SK-N-SH treated with all-trans-retinoic acid at 6 μM for 48 hours (cell line): Measurements from ENCODE around the gene TRMT1.

Experiments
- ATAC-seq: fragments of 200-7000 bp; cut with Tn5 transposase; 3 replicates; pipeline ENCODE4 v1.9.1; 2020; ENCODE audit warnings: mild to moderate bottlenecking, moderate library complexity
- ARNTL ChIP-seq: fragments of 450-650 bp; formaldehyde crosslinking; IDR thresholded peaks from 2 replicates; pipeline ENCODE4 v1.5.0; 2020; ENCODE audit warnings: low read depth, mild to moderate bottlenecking, moderate library complexity, borderline replicate concordance
- BACH2 ChIP-seq: fragments of 250-450 bp; sonication (Bioruptor Pico); IDR thresholded peaks from 2 replicates; pipeline ENCODE4 v1.9.0; 2021; ENCODE audit warnings: mild to moderate bottlenecking, borderline replicate concordance
- ESRRG ChIP-seq: fragments of 250-450 bp; sonication (Bioruptor Pico); IDR thresholded peaks from 2 replicates; pipeline ENCODE4 v1.6.1; 2021; ENCODE audit warnings: mild to moderate bottlenecking
- GLIS3 ChIP-seq: fragments of 250-450 bp; sonication (Bioruptor Pico); IDR thresholded peaks from 2 replicates; pipeline ENCODE4 v1.5.0; 2020; ENCODE audit warnings: mild to moderate bottlenecking, moderate library complexity
- ISL1 ChIP-seq: fragments of 250-450 bp; sonication (Bioruptor Pico); IDR thresholded peaks from 2 replicates; pipeline ENCODE4 v2.1.2; 2022; ENCODE audit warnings: mild to moderate bottlenecking, moderate library complexity
- OSR1 ChIP-seq: fragments of 250-450 bp; sonication (Bioruptor Pico); IDR thresholded peaks from 2 replicates; pipeline ENCODE4 v1.8.0; 2022; ENCODE audit warnings: moderate library complexity, mild to moderate bottlenecking, inconsistent platforms
- PPARA ChIP-seq: fragments of 250-450 bp; sonication (Bioruptor Pico); IDR thresholded peaks from 2 replicates; pipeline ENCODE4 v1.5.0; 2020; ENCODE audit warnings: mild to moderate bottlenecking, borderline replicate concordance
- RARB ChIP-seq: fragments of 250-450 bp; sonication (Bioruptor Pico); IDR thresholded peaks from 2 replicates; pipeline ENCODE4 v1.8.0; 2021; ENCODE audit warnings: mild to moderate bottlenecking, moderate library complexity
- SNAI2 ChIP-seq: fragments of 250-450 bp; sonication (Bioruptor Pico); IDR thresholded peaks from 2 replicates; pipeline ENCODE4 v1.5.0; 2020; ENCODE audit warnings: mild to moderate bottlenecking, moderate library complexity
- TCF4 ChIP-seq: fragments of 250-450 bp; sonication (Bioruptor Pico); IDR thresholded peaks from 2 replicates; pipeline ENCODE4 v1.8.0; 2021; ENCODE audit warnings: mild to moderate bottlenecking, moderate library complexity, borderline replicate concordance
- TOX ChIP-seq: fragments of 250-450 bp; sonication (Bioruptor Pico); IDR thresholded peaks from 2 replicates; pipeline ENCODE4 v1.8.0; 2021; ENCODE audit warnings: mild to moderate bottlenecking, moderate library complexity, borderline replicate concordance
- TSHZ2 ChIP-seq: fragments of 250-450 bp; sonication (Bioruptor Pico); IDR thresholded peaks from 2 replicates; pipeline ENCODE4 v1.5.0; 2020; ENCODE audit warnings: mild to moderate bottlenecking, moderate library complexity
- ZC3H10 ChIP-seq: fragments of 250-450 bp; sonication (Bioruptor Pico); IDR thresholded peaks from 2 replicates; pipeline ENCODE4 v1.5.1; 2021; ENCODE audit warnings: mild to moderate bottlenecking, moderate library complexity
- ZFP3 ChIP-seq: fragments of 250-450 bp; sonication (Bioruptor Pico); IDR thresholded peaks from 2 replicates; pipeline ENCODE4 v1.5.0; 2020; ENCODE audit warnings: mild to moderate bottlenecking, moderate library complexity
- ZFP30 ChIP-seq: fragments of 450-650 bp; formaldehyde crosslinking; IDR thresholded peaks from 2 replicates; pipeline ENCODE4 v1.5.0; 2022; ENCODE audit warnings: mild to moderate bottlenecking, moderate library complexity
- ZNF565 ChIP-seq: fragments of 450-650 bp; formaldehyde crosslinking; conservative IDR thresholded peaks from 2 replicates; pipeline ENCODE4 v1.5.0; 2020; ENCODE audit warnings: low read depth, mild to moderate bottlenecking, moderate library complexity
- ZNF70 ChIP-seq: fragments of 450-650 bp; formaldehyde crosslinking; IDR thresholded peaks from 2 replicates; pipeline ENCODE4 v1.5.0; 2020; ENCODE audit warnings: mild to moderate bottlenecking, moderate library complexity
- ZNF8 ChIP-seq: fragments of 450-650 bp; formaldehyde crosslinking; IDR thresholded peaks from 2 replicates; pipeline ENCODE4 v1.5.0; 2020; ENCODE audit warnings: mild to moderate bottlenecking, moderate library complexity
- TF ChIP-seq, protein P1 (sequence below): fragments of 250-450 bp; sonication (Bioruptor Pico); IDR thresholded peaks from 2 replicates; pipeline ENCODE4 v1.8.0; 2020; ENCODE audit warnings: mild to moderate bottlenecking, moderate library complexity, borderline replicate concordance
- TF ChIP-seq, protein P2 (sequence below): fragments of 250-450 bp; sonication (Bioruptor Pico); IDR thresholded peaks from 2 replicates; pipeline ENCODE4 v1.5.1; 2020; ENCODE audit warnings: low read depth, mild to moderate bottlenecking, moderate library complexity
- TF ChIP-seq, protein P3 (sequence below): fragments of 250-450 bp; sonication (Bioruptor Pico); IDR thresholded peaks from 2 replicates; pipeline ENCODE4 v1.8.0; 2021; ENCODE audit warnings: low read depth, mild to moderate bottlenecking, moderate library complexity, borderline replicate concordance

TRMT1 gene

GRCh38 chr19:13120031-13120430 is 3.5 kb upstream of the TRMT1 start:
- TF ChIP-seq BACH2 (CRISPR knock-in tag) (no peak), ARNTL (no peak), ZC3H10 (no peak), RARB (CRISPR knock-in tag) (no peak), ESRRG (CRISPR knock-in tag) (no peak), ZFP30 (no peak), OSR1 (no peak), ZNF565 (CRISPR knock-in tag) (no peak), TCF4 (CRISPR knock-in tag) (no peak), GLIS3 (CRISPR knock-in tag) (no peak), ZNF8 (CRISPR knock-in tag) (no peak), SNAI2 (CRISPR knock-in tag) (no peak), TOX (CRISPR knock-in tag) (no peak)
- TF ChIP-seq, protein P1, sequence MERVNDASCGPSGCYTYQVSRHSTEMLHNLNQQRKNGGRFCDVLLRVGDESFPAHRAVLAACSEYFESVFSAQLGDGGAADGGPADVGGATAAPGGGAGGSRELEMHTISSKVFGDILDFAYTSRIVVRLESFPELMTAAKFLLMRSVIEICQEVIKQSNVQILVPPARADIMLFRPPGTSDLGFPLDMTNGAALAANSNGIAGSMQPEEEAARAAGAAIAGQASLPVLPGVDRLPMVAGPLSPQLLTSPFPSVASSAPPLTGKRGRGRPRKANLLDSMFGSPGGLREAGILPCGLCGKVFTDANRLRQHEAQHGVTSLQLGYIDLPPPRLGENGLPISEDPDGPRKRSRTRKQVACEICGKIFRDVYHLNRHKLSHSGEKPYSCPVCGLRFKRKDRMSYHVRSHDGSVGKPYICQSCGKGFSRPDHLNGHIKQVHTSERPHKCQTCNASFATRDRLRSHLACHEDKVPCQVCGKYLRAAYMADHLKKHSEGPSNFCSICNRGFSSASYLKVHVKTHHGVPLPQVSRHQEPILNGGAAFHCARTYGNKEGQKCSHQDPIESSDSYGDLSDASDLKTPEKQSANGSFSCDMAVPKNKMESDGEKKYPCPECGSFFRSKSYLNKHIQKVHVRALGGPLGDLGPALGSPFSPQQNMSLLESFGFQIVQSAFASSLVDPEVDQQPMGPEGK (CRISPR knock-in tag), result no peak
- TF ChIP-seq, protein P2, sequence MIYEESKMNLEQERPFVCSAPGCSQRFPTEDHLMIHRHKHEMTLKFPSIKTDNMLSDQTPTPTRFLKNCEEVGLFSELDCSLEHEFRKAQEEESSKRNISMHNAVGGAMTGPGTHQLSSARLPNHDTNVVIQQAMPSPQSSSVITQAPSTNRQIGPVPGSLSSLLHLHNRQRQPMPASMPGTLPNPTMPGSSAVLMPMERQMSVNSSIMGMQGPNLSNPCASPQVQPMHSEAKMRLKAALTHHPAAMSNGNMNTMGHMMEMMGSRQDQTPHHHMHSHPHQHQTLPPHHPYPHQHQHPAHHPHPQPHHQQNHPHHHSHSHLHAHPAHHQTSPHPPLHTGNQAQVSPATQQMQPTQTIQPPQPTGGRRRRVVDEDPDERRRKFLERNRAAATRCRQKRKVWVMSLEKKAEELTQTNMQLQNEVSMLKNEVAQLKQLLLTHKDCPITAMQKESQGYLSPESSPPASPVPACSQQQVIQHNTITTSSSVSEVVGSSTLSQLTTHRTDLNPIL (CRISPR knock-in tag), result no peak
- ATAC-seq, result no peak

GRCh38 chr19:13119627-13120026 is 3.1 kb upstream of the TRMT1 start:
- no peak for TF ChIP-seq ZNF8 (CRISPR knock-in tag)
- TF ChIP-seq ZNF70, result no peak
- TF ChIP-seq ISL1 (CRISPR knock-in tag), result no peak
- TF ChIP-seq RARB (CRISPR knock-in tag), result no peak
- TF ChIP-seq ZFP3 (CRISPR knock-in tag), result no peak
- TF ChIP-seq ESRRG (CRISPR knock-in tag), result no peak
- TF ChIP-seq, protein P3, sequence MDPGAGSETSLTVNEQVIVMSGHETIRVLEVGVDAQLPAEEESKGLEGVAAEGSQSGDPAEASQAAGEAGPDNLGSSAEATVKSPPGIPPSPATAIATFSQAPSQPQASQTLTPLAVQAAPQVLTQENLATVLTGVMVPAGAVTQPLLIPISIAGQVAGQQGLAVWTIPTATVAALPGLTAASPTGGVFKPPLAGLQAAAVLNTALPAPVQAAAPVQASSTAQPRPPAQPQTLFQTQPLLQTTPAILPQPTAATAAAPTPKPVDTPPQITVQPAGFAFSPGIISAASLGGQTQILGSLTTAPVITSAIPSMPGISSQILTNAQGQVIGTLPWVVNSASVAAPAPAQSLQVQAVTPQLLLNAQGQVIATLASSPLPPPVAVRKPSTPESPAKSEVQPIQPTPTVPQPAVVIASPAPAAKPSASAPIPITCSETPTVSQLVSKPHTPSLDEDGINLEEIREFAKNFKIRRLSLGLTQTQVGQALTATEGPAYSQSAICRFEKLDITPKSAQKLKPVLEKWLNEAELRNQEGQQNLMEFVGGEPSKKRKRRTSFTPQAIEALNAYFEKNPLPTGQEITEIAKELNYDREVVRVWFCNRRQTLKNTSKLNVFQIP (CRISPR knock-in tag), result no peak
- no peak for TF ChIP-seq SNAI2 (CRISPR knock-in tag)
- no peak for TF ChIP-seq GLIS3 (CRISPR knock-in tag)
- TF ChIP-seq BACH2 (CRISPR knock-in tag), result no peak
- TF ChIP-seq ZNF565 (CRISPR knock-in tag), result no peak
- no peak for TF ChIP-seq ZFP30
- no peak for TF ChIP-seq PPARA (CRISPR knock-in tag)
- TF ChIP-seq, protein P2 (CRISPR knock-in tag), result no peak
- TF ChIP-seq TCF4 (CRISPR knock-in tag), result no peak
- TF ChIP-seq, protein P1 (CRISPR knock-in tag), result no peak
- ATAC-seq, result no peak

DNA sequence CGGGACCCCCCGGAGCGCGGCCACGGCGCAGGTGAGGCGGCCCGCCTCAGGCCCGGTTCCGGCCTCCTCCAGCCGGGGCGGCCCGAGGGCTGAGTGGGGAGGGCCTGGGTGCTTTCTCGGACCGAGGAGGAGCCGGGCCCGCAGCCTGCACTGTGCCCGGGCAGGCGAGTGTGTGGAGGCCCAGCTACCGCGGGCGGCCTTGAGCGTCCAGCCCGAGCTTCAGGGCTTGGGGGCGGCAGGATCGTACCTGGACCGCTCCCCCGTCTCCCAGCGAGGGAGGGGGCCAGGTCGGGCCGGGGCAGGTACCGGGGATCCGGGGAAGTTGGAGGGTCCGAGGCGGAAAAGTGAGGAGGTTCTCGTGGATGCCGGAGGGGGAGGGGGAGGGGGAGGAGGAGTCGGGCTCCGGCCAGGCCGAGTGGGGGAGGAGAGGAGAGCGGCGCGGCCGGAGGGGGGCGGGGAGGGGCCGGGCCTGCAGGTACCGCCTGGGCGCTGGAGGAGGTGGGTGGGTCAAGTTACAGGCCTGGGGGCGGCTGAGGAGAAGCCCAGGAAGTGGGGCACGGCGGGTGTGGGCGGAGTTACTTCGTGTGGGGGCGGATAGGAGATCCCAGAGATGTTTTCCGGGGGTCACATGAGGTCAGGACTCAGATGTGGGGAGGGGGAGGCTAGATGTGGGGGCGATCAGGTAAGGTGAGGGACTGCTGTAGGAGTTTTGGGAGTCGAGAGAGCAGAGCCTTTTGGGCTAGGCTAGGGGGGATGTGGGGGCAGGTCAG is 2.1 kb upstream of the TRMT1 start:
- no peak for TF ChIP-seq ZNF70
- no peak for TF ChIP-seq TSHZ2 (CRISPR knock-in tag)
- no peak for TF ChIP-seq ARNTL
- TF ChIP-seq GLIS3 (CRISPR knock-in tag), result no peak
- TF ChIP-seq SNAI2 (CRISPR knock-in tag), result no peak
- TF ChIP-seq ZNF8 (CRISPR knock-in tag), result no peak
- TF ChIP-seq ZNF565 (CRISPR knock-in tag), result no peak
- TF ChIP-seq, protein P3 (CRISPR knock-in tag), result no peak
- no peak for TF ChIP-seq OSR1
- TF ChIP-seq ZFP3 (CRISPR knock-in tag), result no peak
- TF ChIP-seq PPARA (CRISPR knock-in tag), result no peak
- TF ChIP-seq, protein P2 (CRISPR knock-in tag), result no peak
- ATAC-seq, result no peak; the same call in 2 of the 3 replicates
